Ovary (tissue), 9 donors: Measurements from ENCODE around the gene TENM4. TPM values are rescaled to one million over a fixed set of nuclear protein-coding genes. Genes with fewer than 3 reads are reported as not detected.

Source experiments
- DNase-seq, 5 donors: peaks; one replicate each; pipeline ENCODE4 v3.0.0-alpha.2; 2019 to 2020
- H3K27ac ChIP-seq, 2 donors: fragments of 200-600 bp; one replicate each; pipeline versions ENCODE4 v1.5.1 to v1.8.0; 2019 to 2022
- H3K27me3 ChIP-seq: fragments of 200-600 bp; one replicate; pipeline ENCODE4 v1.8.0; 2022
- H3K36me3 ChIP-seq: fragments of 200-600 bp; sonication (generic); one replicate; pipeline ENCODE4 v1.5.1; 2019
- H3K4me1 ChIP-seq: one replicate; pipeline ENCODE4 v1.8.1; 2013; ENCODE audit warnings: mild to moderate bottlenecking, moderate library complexity; ENCODE audit not compliant: insufficient read depth
- H3K4me3 ChIP-seq: fragments of 200-600 bp; sonication (generic); one replicate; pipeline ENCODE4 v1.5.1; 2017
- H3K9me3 ChIP-seq, 2 donors: fragments of 200-600 bp in 1 of 2; sonication (generic) in 1 of 2; one replicate each; pipeline versions ENCODE4 v1.5.1 to v1.8.1; 2013 to 2019; ENCODE audit warnings: mild to moderate bottlenecking in 1 of 2, moderate library complexity in 1 of 2
- EP300 ChIP-seq: sonication (generic); formaldehyde crosslinking; IDR thresholded peaks from one replicate; pipeline ENCODE4 v1.6.1; 2017; ENCODE audit warnings: antibody characterized with exemption
- POLR2A ChIP-seq: fragments of 450-650 bp; IDR thresholded peaks from one replicate; pipeline ENCODE4 v1.6.1; 2017; ENCODE audit warnings: antibody characterized with exemption, mild to moderate bottlenecking, moderate library complexity
- WGBS, 3 donors: extraction: QIAGEN DNeasy Blood & Tissue Kit in 1 of 3; methylation state at CpG; one replicate each; pipeline versions ENCODE4 v1.1.5 to v1.1.7; 2013 to 2017; 5-methylcytosine and 5-hydroxymethylcytosine counted together
- intact Hi-C, 4 donors: fragments of 100-400 bp; cut with DNase I; formaldehyde crosslinking; loops; one replicate each; pipeline versions ENCODE4 v1.11.0 to v1.15.1; 2022 to 2023
- polyA plus RNA-seq, 2 donors: library from polyadenylated mRNA; stranded (reverse); fragments of 200-250 nt in 1 of 2; fragments of 350-450 nt in 1 of 2; fragmentation: Illumina TruSeq in 1 of 2; extraction: RNeasy Lipid Tissue Mini Kit (QIAGEN cat#74804) in 1 of 2; gene quantifications; one replicate each; pipeline ENCODE4 v1.2.3, GENCODE V29; 2013 to 2014
- total RNA-seq, 7 donors: library from RNA; depleted of rRNA in 2 of 7; stranded (reverse); fragments of >200 nt in 2 of 7; fragmentation: NEBNext Ultra II Directional in 3 of 7; extraction: Animal tissue kit (Norgen Biotek cat#: 25700) in 3 of 7; gene quantifications; one replicate each; pipeline versions ENCODE4 v1.1.0 to v1.2.4, GENCODE V29; 2016 to 2023
- TF ChIP-seq, protein P1 (sequence below), 3 donors: fragments of 450-650 bp in 2 of 3; fragments of 200-600 bp in 1 of 3; IDR thresholded peaks; one replicate each; pipeline versions ENCODE4 v1.5.1 to v1.8.0; 2016 to 2022; ENCODE audit warnings: antibody characterized with exemption in 3 of 3, mild to moderate bottlenecking in 1 of 3
- donor health status: DM: no; HTN: no; CAD: no; lungs with moderate emphysema.
- donor health status: DM: no; HTN: no; CAD: no.
- donor health status: Bipolar disorder and iron deficiency.
- donor health status: DM: yes; HTN: yes; CAD: no.
- donor health status: DM: no; HTN: no; CAD: no.
- donor health status: DM: yes; HTN: yes; CAD: no.

TENM4 gene
- total and polyA plus RNA-seq, 9 donors = 11.0 to 206 (median 107) TPM

DNA sequence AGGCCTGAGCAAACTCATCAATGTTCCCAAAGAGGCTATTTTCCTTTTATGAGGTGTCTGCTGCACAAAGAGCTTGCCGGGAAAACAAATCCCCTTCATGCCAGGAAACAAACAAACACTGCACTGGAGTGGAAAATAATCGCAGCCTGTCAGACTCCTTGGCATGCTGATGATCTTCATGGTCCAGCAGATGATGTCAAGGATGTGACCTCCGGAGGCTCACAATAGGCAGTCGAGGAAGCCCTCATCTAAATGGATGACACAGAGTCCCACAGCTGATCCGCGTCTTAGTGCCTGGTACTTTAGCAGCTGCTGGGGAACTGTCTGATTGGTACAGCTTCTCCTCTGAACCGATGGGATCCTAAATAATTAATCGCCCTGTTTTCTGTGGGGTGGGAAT lies 187.6 kb downstream of the TENM4 start:
- H3K36me3 ChIP-seq = no peaks in the 10 kb centered on the region
- H3K4me3 ChIP-seq = no peak overlapping the region
- WGBS, 3 donors = 44 to 51% (median 45%) methylated on average over 8 of the region's 8 CpGs
- no peaks in the 10 kb centered on the region for H3K27me3 ChIP-seq
- intact Hi-C loops = no loop called here
- no peaks in the 10 kb centered on the region for H3K9me3 ChIP-seq
- H3K27ac ChIP-seq = no peak overlapping the region
- TF ChIP-seq, protein P1, sequence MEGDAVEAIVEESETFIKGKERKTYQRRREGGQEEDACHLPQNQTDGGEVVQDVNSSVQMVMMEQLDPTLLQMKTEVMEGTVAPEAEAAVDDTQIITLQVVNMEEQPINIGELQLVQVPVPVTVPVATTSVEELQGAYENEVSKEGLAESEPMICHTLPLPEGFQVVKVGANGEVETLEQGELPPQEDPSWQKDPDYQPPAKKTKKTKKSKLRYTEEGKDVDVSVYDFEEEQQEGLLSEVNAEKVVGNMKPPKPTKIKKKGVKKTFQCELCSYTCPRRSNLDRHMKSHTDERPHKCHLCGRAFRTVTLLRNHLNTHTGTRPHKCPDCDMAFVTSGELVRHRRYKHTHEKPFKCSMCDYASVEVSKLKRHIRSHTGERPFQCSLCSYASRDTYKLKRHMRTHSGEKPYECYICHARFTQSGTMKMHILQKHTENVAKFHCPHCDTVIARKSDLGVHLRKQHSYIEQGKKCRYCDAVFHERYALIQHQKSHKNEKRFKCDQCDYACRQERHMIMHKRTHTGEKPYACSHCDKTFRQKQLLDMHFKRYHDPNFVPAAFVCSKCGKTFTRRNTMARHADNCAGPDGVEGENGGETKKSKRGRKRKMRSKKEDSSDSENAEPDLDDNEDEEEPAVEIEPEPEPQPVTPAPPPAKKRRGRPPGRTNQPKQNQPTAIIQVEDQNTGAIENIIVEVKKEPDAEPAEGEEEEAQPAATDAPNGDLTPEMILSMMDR (IDR thresholded peaks at IDR 0.05) = no peak
- TF ChIP-seq EP300 = no peak
- no peak for TF ChIP-seq POLR2A
- DNase-seq = no peak
- peaks cover 8% of the 10 kb centered on the region for H3K4me1 ChIP-seq

DNA sequence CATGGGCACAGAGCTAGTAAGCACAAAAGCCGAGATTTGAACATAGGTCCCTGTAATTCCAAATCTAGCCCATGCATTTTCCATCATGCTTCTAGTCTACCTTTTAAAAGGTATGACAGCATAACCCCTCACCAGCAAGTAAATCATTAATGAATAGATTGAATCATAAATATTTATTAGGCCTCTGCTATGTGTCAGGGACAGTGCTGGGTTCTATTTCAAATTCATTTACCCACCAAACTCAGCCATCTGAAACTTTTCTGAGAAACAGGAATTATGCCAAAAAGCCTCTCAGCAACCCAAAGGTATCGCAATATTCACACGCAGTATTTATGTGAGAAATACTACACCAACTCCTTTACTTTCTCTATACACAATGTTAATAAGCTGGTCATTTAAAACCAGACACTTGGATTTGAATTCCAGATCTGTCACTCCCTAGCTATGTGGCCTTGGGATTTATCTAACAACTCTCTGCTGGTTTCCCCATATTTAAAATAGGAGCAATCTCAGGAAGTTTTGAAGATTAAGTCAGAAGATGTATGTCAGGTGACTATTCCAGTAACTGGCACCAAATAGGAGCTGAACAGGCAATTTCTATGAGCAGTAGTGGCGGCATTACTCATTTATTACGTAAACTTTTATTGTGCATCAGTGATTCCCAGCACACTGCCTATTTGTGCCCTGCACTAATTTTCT lies 191.4 kb downstream of the TENM4 start:
- TF ChIP-seq EP300 = no peak
- no peak for TF ChIP-seq POLR2A
- TF ChIP-seq, protein P1 (IDR thresholded peaks at IDR 0.05) = no peak
- WGBS, 3 donors = 53 to 67% (median 62%) methylated on average over 5 of the region's 5 CpGs
- intact Hi-C loops = loop anchor here in 1 of 4 donors (10.0 kb wide), 1 partner anchor 185 kb away; no protein-coding TSS in a partner anchor

DNA sequence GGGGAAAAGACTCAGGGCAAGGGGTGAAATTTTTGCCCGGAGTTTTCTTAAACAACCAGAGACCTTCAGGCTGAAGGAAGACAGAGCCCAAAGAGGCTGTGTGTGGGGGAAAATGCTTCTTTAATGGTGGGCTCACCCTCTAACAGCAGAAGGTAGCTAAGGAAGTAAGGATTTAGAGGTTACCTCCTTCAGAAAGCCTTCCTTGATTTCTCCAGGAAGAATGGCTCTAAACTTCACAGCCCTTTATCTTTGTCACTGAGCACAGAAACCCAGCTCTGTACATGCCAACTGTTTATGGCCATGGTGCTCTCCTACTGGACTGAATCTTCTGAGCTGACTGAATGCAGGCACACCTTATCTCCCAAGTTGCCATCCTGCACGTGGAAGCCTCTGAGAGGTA lies 196.0 kb downstream of the TENM4 start:
- Histone ChIP-seq H3K9me3 (no peaks in the 10 kb centered on the region), H3K27ac (peak overlapping the region; percentile 26 to 63), H3K4me1 (peaks cover 20% of the 10 kb centered on the region), H3K4me3 (no peak overlapping the region), H3K36me3 (no peaks in the 10 kb centered on the region), H3K27me3 (no peaks in the 10 kb centered on the region)
- TF ChIP-seq, protein P1 (IDR thresholded peaks at IDR 0.05) = no peak
- TF ChIP-seq POLR2A (no peak), EP300 (no peak)
- DNase-seq = no peak
- intact Hi-C loops = loop anchor here in 1 of 4 donors (2.0 to 10.0 kb wide), 2 partner anchors 14 to 190 kb away; no protein-coding TSS in a partner anchor
- 3 to 13% (median 10%) methylated on average over 2 of the region's 2 CpGs for WGBS, 3 donors

More for the DNA sequence above, 191.4 kb downstream of the TENM4 start:
- no peak overlapping the region for H3K4me3 ChIP-seq
- no peaks in the 10 kb centered on the region for H3K36me3 ChIP-seq
- no peaks in the 10 kb centered on the region for H3K27me3 ChIP-seq
- no peaks in the 10 kb centered on the region for H3K9me3 ChIP-seq
- no peak overlapping the region for H3K27ac ChIP-seq
- H3K4me1 ChIP-seq = peaks cover 13% of the 10 kb centered on the region
- no peak for DNase-seq

DNA sequence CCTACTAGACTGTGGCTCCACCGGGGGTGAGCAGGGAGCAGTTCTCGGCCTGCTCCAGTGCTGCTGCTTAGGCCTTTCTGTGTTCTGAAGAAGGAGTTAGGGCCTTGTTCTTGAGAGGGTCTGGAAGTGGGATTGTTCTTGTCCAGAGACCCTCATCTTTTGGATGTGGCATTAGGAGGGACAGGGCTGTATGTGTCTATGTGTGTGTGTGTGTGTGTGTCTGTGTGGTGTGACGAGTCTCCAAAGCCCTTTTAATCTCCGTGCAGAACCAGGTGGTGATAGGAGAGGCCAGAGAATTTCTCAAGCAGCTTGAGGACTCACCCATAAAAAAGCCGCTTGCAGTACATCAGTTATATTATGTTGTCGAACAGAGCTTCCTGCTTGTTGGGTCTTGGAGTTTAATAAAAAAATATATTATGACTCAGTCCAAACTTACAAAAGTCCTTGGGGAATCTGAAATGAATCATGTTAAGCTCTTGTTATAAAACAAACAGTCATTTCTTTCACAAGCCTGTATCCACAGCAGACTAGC lies 196.5 kb downstream of the TENM4 start:
- 23 to 34% (median 25%) methylated on average over 6 of the region's 6 CpGs for WGBS, 3 donors
- Histone ChIP-seq H3K27ac (peak overlapping the region; percentile 26 to 63), H3K27me3 (no peaks in the 10 kb centered on the region), H3K4me1 (peaks cover 19% of the 10 kb centered on the region), H3K36me3 (no peaks in the 10 kb centered on the region), H3K9me3 (no peaks in the 10 kb centered on the region), H3K4me3 (no peak overlapping the region)
- DNase-seq = peak in 1 of 5 donors; percentile 56
- TF ChIP-seq EP300 (no peak), POLR2A (no peak)
- TF ChIP-seq, protein P1 (IDR thresholded peaks at IDR 0.05) = no peak
- intact Hi-C loops = loop anchor here in 1 of 4 donors (2.0 to 10.0 kb wide), 2 partner anchors 14 to 190 kb away; no protein-coding TSS in a partner anchor
